Muscle layer of colon (tissue), 2 donors: ENCODE measurements around the gene MMS19.

ENCODE experiments used
- H3K27ac ChIP-seq: one replicate; pipeline ENCODE4 v1.7.0; 2013; ENCODE audit warnings: low read depth, mild to moderate bottlenecking, low read length, moderate library complexity
- H3K27me3 ChIP-seq, 2 donors: one replicate each; pipeline ENCODE4 v1.7.0; 2013; ENCODE audit warnings: low read length in 2 of 2, mild to moderate bottlenecking in 2 of 2; ENCODE audit not compliant: insufficient read depth in 2 of 2, control insufficient read depth in 1 of 2
- H3K36me3 ChIP-seq: one replicate; pipeline ENCODE4 v1.7.0; 2013; ENCODE audit warnings: mild to moderate bottlenecking, low read length; ENCODE audit not compliant: insufficient read depth
- H3K4me1 ChIP-seq: one replicate; pipeline ENCODE4 v1.7.0; 2013; ENCODE audit warnings: mild to moderate bottlenecking, low read length; ENCODE audit not compliant: insufficient read depth
- H3K4me3 ChIP-seq, 2 donors: one replicate each; pipeline ENCODE4 v1.7.0; 2013; ENCODE audit warnings: low read length in 2 of 2, low read depth in 1 of 2, mild to moderate bottlenecking in 1 of 2, moderate library complexity in 1 of 2
- H3K9ac ChIP-seq: one replicate; pipeline ENCODE4 v1.7.0; 2013; ENCODE audit warnings: low read length
- H3K9me3 ChIP-seq: one replicate; pipeline ENCODE4 v1.7.0; 2013; ENCODE audit warnings: mild to moderate bottlenecking, low read length
- donor health status: abdominal sarcoma.
- donor health status: Adenocarcinoma of cecum.

Gene MMS19

DNA sequence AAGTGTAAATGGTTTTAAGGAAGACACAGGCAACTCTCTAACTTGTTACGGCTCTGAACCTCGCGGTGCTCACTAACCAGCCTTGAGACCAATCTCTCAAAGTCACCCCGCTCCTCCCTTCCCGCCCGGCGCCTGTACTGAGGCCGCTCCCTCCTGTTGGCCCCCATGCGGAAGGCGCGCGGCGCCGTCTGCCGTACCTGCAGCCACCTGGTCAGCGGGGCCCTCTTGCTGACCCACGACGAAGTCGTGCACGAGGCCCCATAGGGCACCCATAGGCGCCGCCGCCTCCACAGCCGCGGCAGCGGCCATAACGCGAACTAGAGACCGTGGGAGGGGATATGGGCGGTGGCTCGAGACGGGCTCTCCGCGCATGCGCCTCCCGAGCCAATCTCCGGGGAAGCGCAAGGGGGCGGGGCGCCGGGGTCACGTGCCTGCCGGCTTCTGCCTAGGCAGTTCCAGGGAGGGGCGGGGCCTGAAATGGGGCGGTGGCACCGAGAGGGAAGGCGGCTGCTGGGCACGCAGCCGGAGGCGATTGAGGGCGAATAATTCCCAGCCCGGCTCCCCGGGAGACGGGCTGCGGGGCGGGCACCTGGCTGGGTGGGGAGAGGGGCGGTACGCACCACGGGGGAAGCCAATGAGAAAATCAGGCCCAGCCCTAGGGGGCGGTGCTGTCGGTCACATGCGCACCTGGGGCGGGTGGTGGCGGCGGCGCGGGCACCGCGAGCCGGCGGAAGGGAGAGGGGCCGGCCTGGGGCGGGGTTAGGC lies at the start of gene MMS19:
Gene MMS19 (minus strand): TSS at position 347 of the 765 bp plus-strand sequence. CDS start 38 bp downstream, at position 309.
- H3K9ac ChIP-seq: peak within 1 kb of the TSS; percentile 77
- H3K36me3 ChIP-seq: peaks cover 3% of the 10 kb centered on the region
- H3K4me1 ChIP-seq: peaks cover 31% of the 10 kb centered on the region
- H3K4me3 ChIP-seq: peak within 1 kb of the TSS; percentile 90 to 99
- H3K9me3 ChIP-seq: no peaks in the 10 kb centered on the region
- H3K27ac ChIP-seq: peak within 1 kb of the TSS; percentile 83
- H3K27me3 ChIP-seq: no peaks in the 10 kb centered on the region

DNA sequence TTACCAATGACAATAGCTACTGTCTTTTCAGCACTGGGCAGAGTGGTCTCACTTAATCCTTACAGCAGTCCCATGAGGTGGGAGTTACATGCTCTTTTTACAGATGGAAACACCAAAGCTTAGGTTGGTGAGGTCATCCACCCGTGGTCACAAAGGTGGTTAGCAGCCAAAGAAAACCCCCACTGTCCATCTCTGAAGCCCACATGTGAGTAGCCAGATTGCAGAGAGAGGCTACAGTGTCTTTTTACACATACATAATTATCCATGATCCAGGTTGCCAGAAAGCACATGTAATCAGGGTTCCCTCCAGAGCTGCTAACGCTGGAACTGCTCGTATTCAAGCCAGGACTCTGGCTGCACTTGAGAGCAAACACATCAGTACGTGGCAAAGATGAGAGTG lies 49.7 kb upstream of the MMS19 start:
- no peaks in the 10 kb centered on the region for H3K27me3 ChIP-seq
- H3K27ac ChIP-seq: no peak overlapping the region
- H3K9me3 ChIP-seq: no peaks in the 10 kb centered on the region
- H3K36me3 ChIP-seq: no peaks in the 10 kb centered on the region
- peaks cover 20% of the 10 kb centered on the region for H3K4me1 ChIP-seq
- H3K9ac ChIP-seq: no peak overlapping the region
- no peak overlapping the region for H3K4me3 ChIP-seq

DNA sequence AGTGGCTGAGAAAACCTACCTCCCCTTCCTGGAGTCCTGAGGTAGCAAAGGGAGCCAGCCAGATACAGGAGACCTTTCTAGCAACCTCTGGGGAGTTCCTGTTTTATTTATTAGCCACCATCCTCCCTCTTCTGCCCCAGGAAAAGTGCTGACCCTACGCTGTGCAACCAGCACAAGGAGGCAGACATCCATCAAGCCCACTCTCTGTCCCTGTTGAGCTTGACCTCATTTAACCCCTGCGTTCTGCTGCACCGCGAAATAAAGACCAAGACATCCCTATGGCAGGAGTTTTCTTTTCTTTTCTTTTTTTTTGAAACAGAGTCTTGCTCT lies 49.0 kb upstream of the MMS19 start:
- Histone ChIP-seq H3K27ac (no peak overlapping the region), H3K4me3 (no peak overlapping the region), H3K4me1 (peaks cover 27% of the 10 kb centered on the region), H3K27me3 (no peaks in the 10 kb centered on the region), H3K9me3 (no peaks in the 10 kb centered on the region), H3K36me3 (no peaks in the 10 kb centered on the region), H3K9ac (no peak overlapping the region)

- no peaks in the 10 kb centered on the region for H3K9me3 ChIP-seq
- H3K4me1 ChIP-seq: peaks cover 32% of the 10 kb centered on the region
- H3K27ac ChIP-seq: no peak overlapping the region
- no peak overlapping the region for H3K9ac ChIP-seq
- no peaks in the 10 kb centered on the region for H3K36me3 ChIP-seq
- no peaks in the 10 kb centered on the region for H3K27me3 ChIP-seq
- H3K4me3 ChIP-seq: no peak overlapping the region
These were observed 48.4 kb upstream of the MMS19 start for GRCh38 chr10:97546456-97547270.

- Histone ChIP-seq H3K4me1 (peaks cover 34% of the 10 kb centered on the region), H3K4me3 (no peak overlapping the region), H3K27ac (peak overlapping the region; percentile 70), H3K9me3 (no peaks in the 10 kb centered on the region), H3K9ac (no peak overlapping the region), H3K36me3 (no peaks in the 10 kb centered on the region), H3K27me3 (no peaks in the 10 kb centered on the region)
These were observed 44.9 kb upstream of the MMS19 start for GRCh38 chr10:97543025-97543546.

- Histone ChIP-seq H3K4me1 (peaks cover 34% of the 10 kb centered on the region), H3K4me3 (no peak overlapping the region), H3K9me3 (no peaks in the 10 kb centered on the region), H3K36me3 (no peaks in the 10 kb centered on the region), H3K27ac (peak overlapping the region; percentile 70), H3K9ac (no peak overlapping the region), H3K27me3 (no peaks in the 10 kb centered on the region)
These were observed 44.2 kb upstream of the MMS19 start for GRCh38 chr10:97542169-97543024.

GRCh38 chr10:97540669-97541500 lies 42.7 kb upstream of the MMS19 start:
- Histone ChIP-seq H3K27me3 (no peaks in the 10 kb centered on the region), H3K27ac (no peak overlapping the region), H3K9ac (no peak overlapping the region), H3K36me3 (no peaks in the 10 kb centered on the region), H3K4me1 (peaks cover 34% of the 10 kb centered on the region), H3K9me3 (no peaks in the 10 kb centered on the region), H3K4me3 (no peak overlapping the region)

GRCh38 chr10:97539523-97540200 lies 41.4 kb upstream of the MMS19 start:
- peaks cover 34% of the 10 kb centered on the region for H3K4me1 ChIP-seq
- no peak overlapping the region for H3K27ac ChIP-seq

GRCh38 chr10:97538839-97539238 lies 40.6 kb upstream of the MMS19 start:
- H3K9ac ChIP-seq: no peak overlapping the region
- H3K9me3 ChIP-seq: no peaks in the 10 kb centered on the region
- H3K4me1 ChIP-seq: peaks cover 34% of the 10 kb centered on the region

More at GRCh38 chr10:97539523-97540200, 41.4 kb upstream of the MMS19 start:
- Histone ChIP-seq H3K9me3 (no peaks in the 10 kb centered on the region), H3K4me3 (no peak overlapping the region), H3K36me3 (no peaks in the 10 kb centered on the region), H3K27me3 (no peaks in the 10 kb centered on the region), H3K9ac (no peak overlapping the region)

GRCh38 chr10:97538411-97538810 lies 40.2 kb upstream of the MMS19 start:
- Histone ChIP-seq H3K27ac (no peak overlapping the region), H3K4me1 (peaks cover 29% of the 10 kb centered on the region), H3K9ac (no peak overlapping the region), H3K4me3 (no peak overlapping the region), H3K9me3 (no peaks in the 10 kb centered on the region), H3K27me3 (no peaks in the 10 kb centered on the region), H3K36me3 (no peaks in the 10 kb centered on the region)

More at GRCh38 chr10:97538839-97539238, 40.6 kb upstream of the MMS19 start:
- H3K27me3 ChIP-seq: no peaks in the 10 kb centered on the region
- H3K36me3 ChIP-seq: no peaks in the 10 kb centered on the region
- no peak overlapping the region for H3K4me3 ChIP-seq
- H3K27ac ChIP-seq: no peak overlapping the region
